Activated naive CD8-positive, alpha-beta T cell (primary cell): ENCODE results near the gene NCAM1.
"Not testable (repeated sequence)": the region's sequence is repeated elsewhere in the genome, so short reads cannot be mapped to it uniquely, and the experiment has no call there.

ENCODE experiments used
- H3K27ac Mint-ChIP-seq: one replicate; pipeline ENCODE4 v1.8.0; 2021; ENCODE audit warnings: mixed read lengths
- H3K27me3 Mint-ChIP-seq: one replicate; pipeline ENCODE4 v1.8.0; 2021; ENCODE audit warnings: mixed read lengths
- H3K36me3 Mint-ChIP-seq: one replicate; pipeline ENCODE4 v1.8.0; 2021; ENCODE audit warnings: mixed read lengths
- H3K4me1 Mint-ChIP-seq: one replicate; pipeline ENCODE4 v1.8.0; 2021; ENCODE audit warnings: low read depth, mixed read lengths
- H3K4me3 Mint-ChIP-seq: one replicate; pipeline ENCODE4 v1.8.0; 2021; ENCODE audit warnings: mild to moderate bottlenecking, mixed read lengths
- H3K9me3 Mint-ChIP-seq: one replicate; pipeline ENCODE4 v1.8.0; 2021; ENCODE audit warnings: low read depth, mixed read lengths

Gene NCAM1

DNA sequence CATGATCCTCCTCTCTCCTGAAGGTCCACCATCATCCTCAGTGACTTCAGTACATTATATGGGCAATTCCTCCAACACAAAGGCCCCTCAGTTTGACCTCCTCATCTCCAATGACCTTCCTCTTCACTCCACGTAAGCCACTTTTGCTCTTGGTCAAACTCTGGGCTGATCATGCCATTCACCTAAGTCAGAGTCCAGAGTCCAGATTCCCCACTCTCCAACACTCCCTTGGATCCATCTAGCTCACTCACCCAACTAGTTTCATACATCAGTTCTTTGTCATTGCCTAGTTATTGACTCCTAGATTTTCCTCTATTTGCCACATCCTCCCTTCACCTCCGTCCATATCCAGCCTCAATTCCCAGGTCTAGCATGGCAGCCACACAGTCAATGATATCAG lies 322.7 kb downstream of the NCAM1 start:
- Mint-ChIP-seq H3K27ac (no peak overlapping the region), H3K36me3 (no peaks in the 10 kb centered on the region), H3K4me3 (no peak overlapping the region), H3K27me3 (no peaks in the 10 kb centered on the region), H3K9me3 (no peaks in the 10 kb centered on the region), H3K4me1 (no peaks in the 10 kb centered on the region)

DNA sequence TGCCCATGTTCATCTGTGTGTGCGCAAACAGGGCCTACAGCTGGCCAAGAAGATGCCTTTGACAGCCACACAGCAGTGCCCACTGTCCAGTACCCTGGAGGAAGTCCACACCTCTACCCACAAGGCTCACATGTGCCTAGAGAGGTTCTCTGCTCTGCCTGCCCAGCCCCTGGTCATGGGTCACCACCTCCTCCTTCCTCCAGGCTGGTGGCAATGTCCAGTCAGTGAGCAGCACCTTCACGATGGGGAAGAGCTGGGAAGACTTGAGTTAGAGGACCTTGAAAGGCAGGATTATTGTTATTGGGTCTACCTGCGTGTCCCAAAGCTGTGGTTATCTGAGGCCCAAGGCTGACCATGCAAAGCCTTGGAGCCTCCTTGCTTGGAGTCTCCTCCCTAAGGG lies 324.8 kb downstream of the NCAM1 start:
- Mint-ChIP-seq H3K4me3 (no peak overlapping the region), H3K27ac (no peak overlapping the region), H3K36me3 (no peaks in the 10 kb centered on the region), H3K27me3 (no peaks in the 10 kb centered on the region), H3K4me1 (no peaks in the 10 kb centered on the region), H3K9me3 (no peaks in the 10 kb centered on the region)

DNA sequence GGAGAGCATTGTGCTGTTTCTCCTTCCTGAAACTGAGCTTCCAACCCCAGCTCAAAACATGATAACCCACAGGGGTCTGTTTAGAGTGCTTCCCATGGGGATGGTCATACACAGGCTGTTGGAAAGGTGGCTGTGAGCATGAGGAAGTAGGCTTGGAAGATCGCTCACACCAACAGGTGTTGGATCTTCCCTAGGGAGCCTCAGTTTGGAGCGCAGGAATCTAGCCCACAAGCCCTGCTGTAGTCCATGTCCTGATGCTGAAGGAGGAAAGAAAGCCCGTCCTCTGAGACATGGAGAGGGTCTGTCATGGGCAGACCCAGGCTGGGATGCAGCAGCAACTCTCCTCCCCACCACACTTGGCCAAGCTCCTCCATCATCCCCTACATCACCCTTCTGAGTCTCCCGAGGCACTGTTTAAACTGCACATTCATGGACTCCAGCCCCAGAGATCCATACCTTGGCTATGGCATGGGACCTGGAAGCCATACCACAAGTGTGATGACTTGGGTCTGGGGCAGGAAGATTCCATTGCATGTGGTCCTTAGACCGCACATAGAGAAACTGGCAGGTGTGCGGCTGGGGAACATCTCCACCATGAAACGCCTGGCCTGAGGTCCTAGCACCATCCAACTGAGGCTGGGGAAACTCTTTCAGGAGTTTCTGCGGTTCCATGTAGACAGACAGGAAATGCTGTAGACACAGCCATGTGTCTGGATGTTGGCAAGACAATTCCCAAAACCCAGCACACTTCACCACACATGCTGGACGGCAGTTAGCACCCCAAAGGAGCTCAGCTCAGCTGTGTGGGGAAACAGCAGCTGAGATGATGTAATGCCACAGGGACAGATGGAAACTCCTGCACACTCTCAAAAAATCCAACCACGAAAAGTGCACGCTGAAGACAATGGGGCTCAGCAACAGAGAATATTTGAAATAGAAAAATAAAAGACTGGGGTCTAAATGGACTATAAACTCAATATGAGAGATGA lies 325.6 kb downstream of the NCAM1 start:
- no peaks in the 10 kb centered on the region for H3K36me3 Mint-ChIP-seq
- no peaks in the 10 kb centered on the region for H3K27me3 Mint-ChIP-seq
- H3K9me3 Mint-ChIP-seq, result no peaks in the 10 kb centered on the region
- H3K4me1 Mint-ChIP-seq, result no peaks in the 10 kb centered on the region
- H3K27ac Mint-ChIP-seq, result no peak overlapping the region
- no peak overlapping the region for H3K4me3 Mint-ChIP-seq

DNA sequence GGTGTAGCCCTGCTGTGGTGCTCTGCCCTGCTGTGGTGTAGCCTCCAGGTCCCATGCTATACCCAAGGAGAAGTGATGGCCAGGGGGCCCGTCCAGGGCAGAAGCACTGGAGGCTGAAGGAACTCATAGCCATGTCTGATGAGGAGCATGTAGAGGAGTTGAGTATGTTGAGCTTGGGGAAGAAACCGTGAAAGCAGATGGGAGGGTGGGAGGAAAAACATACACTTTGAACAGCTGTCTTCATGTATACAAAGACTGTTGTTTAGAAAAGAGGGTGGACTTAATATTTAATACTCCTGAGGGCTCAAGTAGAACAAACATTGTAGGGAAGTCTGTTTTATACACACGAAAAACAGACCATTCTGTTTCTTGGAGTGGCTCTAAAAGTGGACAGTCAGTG lies 326.6 kb downstream of the NCAM1 start:
- H3K27ac Mint-ChIP-seq, result no peak overlapping the region
- no peaks in the 10 kb centered on the region for H3K27me3 Mint-ChIP-seq
- H3K4me1 Mint-ChIP-seq, result no peaks in the 10 kb centered on the region
- H3K36me3 Mint-ChIP-seq, result no peaks in the 10 kb centered on the region
- H3K4me3 Mint-ChIP-seq, result no peak overlapping the region
- H3K9me3 Mint-ChIP-seq, result no peaks in the 10 kb centered on the region

DNA sequence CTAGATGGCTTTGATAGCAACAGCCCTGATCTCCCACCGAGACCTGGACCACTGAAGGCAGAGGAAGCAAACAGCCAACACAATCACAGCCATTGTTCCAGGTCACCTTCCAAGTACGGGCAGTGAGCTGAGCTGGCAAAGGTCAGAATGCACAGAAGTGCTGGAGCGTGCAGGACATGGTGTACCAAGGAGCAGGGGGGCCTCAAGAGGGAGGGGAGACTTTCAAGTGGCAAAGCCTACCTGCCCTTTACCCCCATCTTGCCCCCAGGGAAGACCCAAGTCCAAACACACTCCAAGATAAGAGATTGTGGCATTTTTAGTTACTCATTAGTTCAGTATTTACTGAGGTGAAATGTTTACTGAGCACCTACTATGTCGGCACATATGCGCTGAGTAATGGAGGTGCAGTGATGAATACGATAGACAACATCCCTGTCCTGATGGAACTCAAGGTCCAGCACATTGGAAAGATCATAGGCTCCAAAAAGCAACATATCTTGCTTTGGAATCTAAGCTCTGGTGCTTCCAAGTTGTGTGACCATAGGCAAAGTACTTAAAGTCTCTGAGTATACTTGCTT lies 327.2 kb downstream of the NCAM1 start:
- H3K27ac Mint-ChIP-seq, result no peak overlapping the region

DNA sequence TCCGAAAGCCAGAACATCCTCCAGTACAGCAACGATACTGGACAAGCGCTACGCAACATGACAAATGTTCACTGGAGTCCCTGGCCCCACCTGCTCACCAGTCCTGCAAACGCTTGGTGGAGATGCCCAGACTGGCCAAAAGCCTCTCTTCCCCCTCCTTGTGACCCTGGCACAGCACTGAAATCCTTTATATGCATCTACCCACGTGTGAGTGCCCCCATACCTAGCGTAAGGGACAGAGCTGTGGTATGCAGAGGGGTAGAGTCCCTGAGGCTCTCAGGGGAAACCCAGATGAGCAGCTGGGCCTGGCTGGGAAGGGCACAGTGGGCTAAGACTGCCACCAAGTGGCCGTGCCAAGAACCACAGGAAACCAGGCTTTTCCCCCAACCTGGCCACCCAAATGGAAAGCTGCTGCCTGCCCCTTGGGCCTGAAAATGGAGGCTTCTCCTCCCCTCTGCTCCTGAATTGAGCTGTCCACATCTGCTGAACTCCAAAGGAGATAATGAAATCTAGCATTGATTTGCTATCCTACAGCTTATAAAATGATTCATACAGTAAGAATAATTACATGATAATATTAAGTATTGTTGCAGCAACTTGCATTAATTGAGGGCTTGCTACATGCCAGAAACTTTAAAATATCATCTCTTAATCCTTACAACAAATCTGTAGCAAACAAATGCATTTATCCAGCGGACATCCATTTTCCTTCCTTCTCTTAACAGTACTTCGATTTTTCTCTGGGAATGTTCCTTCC lies 328.4 kb downstream of the NCAM1 start:
- Mint-ChIP-seq H3K36me3 (no peaks in the 10 kb centered on the region), H3K27me3 (peaks cover 5% of the 10 kb centered on the region)

More for the DNA sequence above, 327.2 kb downstream of the NCAM1 start:
- no peaks in the 10 kb centered on the region for H3K4me1 Mint-ChIP-seq
- H3K9me3 Mint-ChIP-seq, result no peaks in the 10 kb centered on the region
- no peaks in the 10 kb centered on the region for H3K36me3 Mint-ChIP-seq
- H3K4me3 Mint-ChIP-seq, result no peak overlapping the region
- no peaks in the 10 kb centered on the region for H3K27me3 Mint-ChIP-seq

DNA sequence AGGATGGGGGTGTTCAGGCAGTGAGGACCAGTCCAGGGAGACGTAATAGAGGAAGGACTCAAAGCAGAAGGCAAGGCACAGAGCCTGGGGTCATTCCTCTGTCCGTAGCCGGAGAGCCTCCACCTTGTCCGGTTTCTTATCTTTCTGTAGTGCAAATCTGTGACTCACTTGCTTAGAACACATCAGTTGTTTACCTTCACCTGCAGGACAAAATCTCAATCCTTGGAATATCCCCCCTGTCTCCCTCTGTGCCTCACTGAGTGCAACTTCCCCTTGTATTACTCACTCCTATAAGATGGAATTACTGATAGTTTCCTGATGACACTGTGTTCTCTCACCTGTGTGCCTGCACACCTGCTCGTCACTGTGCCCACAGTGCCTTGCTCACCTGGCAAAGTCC lies 332.7 kb downstream of the NCAM1 start:
- Mint-ChIP-seq H3K9me3 (no peaks in the 10 kb centered on the region), H3K27me3 (peaks cover 17% of the 10 kb centered on the region), H3K4me3 (no peak overlapping the region), H3K4me1 (no peaks in the 10 kb centered on the region), H3K36me3 (no peaks in the 10 kb centered on the region), H3K27ac (no peak overlapping the region)

More for the DNA sequence above, 328.4 kb downstream of the NCAM1 start:
- H3K4me1 Mint-ChIP-seq, result no peaks in the 10 kb centered on the region
- no peak overlapping the region for H3K27ac Mint-ChIP-seq
- no peak overlapping the region for H3K4me3 Mint-ChIP-seq
- H3K9me3 Mint-ChIP-seq, result no peaks in the 10 kb centered on the region

DNA sequence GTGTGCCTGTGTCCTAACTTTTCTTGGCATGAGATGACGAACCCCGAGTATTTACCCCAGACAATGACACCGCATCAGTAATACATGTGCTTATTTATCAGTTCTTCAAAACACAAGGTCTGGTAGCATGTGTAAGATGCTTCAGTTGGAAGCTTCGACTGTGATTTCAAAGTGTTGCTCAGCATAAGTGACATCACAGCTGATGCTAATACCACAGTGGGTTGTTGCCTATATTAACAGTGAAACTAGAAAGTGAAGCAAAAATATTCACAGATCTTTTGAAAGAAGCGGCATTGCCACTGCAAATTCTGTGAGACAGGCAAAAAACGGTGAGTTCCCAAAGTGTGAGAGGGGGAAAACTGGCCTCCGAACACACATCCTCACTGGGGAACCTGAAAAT lies 334.8 kb downstream of the NCAM1 start:
- Mint-ChIP-seq H3K27ac (no peak overlapping the region), H3K4me3 (no peak overlapping the region), H3K4me1 (no peaks in the 10 kb centered on the region), H3K36me3 (no peaks in the 10 kb centered on the region), H3K27me3 (peaks cover 23% of the 10 kb centered on the region), H3K9me3 (no peaks in the 10 kb centered on the region)

DNA sequence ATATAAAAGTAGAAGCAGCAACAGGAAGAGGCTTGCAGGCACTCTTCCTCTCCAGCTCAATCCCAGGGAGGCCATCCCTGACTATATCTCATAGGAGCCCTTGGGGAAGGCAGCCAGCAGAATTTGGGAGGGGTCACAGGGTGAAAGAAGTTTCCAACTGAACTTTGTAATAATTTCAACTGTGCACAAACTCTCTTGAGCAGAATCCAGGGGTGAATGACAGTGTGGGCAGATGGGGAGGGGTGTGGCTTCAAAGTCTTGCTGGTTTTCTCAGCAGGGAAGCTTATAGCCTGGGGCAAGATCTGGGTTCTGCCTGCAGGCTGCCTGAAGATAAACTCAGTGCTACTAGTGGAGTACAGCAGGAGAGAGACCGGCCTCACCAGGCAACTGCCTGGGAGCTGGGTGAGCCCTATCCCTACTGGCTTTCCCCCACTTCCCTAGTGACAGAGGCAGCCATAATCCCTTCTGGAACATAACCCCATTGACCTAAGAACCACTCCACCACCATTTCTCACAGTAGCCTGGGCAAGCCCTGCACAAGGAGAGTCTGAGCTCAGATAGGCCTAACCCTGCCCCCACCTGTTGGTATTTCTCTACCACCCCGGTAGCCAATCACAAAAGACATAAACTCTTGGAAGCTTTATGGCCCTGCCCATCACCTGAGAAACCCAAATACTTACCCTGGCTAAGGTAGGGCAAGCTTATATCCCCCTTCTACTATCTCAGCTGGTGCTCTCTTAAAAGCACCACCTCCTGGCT lies 335.4 kb downstream of the NCAM1 start:
- Mint-ChIP-seq H3K9me3 (no peaks in the 10 kb centered on the region), H3K27ac (no peak overlapping the region), H3K4me1 (no peaks in the 10 kb centered on the region), H3K27me3 (peaks cover 24% of the 10 kb centered on the region), H3K36me3 (no peaks in the 10 kb centered on the region), H3K4me3 (no peak overlapping the region)

DNA sequence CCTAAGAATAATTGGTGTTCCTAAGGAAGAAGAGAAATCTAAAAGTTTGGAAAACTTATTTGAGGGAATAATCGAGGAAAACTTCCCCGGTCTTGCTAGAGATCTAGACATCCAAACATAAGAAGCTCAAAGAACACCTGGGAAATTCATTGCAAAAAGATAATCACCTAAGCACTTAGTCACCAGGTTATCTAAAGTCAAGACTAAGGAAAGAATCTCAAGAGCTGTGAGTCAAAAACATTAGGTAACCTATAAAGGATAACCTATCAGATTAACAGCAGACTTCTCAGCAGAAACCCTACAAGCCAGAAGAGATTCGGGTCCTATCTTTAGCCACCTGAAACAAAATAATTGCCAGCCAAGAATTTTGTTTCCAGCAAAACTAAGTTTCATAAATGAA lies 337.3 kb downstream of the NCAM1 start:
- not testable (repeated sequence) for H3K4me1 Mint-ChIP-seq, H3K9me3 Mint-ChIP-seq, H3K4me3 Mint-ChIP-seq, H3K36me3 Mint-ChIP-seq, H3K27ac Mint-ChIP-seq
- H3K27me3 Mint-ChIP-seq, result peaks cover 25% of the 10 kb centered on the region

DNA sequence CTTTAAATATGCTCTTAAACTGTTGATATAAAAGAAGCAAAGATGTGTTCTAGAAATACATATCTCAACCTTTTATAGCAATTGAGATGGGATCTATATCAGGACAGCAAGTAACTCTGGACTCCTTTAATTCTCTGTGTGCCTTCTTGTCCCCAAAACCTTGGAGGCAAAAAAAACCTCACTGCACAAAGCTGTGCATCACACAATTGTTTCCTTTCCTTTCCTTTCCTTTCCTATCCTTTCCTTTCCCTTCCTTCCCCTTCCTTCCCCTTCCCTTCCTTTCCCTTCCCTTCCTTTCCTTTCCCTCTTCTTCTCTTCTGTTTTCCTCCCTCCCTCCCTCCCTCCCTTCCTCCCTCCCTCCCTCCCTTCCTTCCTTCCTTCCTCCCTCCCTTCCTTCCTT lies 343.7 kb downstream of the NCAM1 start:
- Mint-ChIP-seq H3K4me1 (no peaks in the 10 kb centered on the region), H3K4me3 (no peak overlapping the region), H3K27ac (no peak overlapping the region), H3K9me3 (no peaks in the 10 kb centered on the region), H3K27me3 (peaks cover 5% of the 10 kb centered on the region), H3K36me3 (no peaks in the 10 kb centered on the region)

DNA sequence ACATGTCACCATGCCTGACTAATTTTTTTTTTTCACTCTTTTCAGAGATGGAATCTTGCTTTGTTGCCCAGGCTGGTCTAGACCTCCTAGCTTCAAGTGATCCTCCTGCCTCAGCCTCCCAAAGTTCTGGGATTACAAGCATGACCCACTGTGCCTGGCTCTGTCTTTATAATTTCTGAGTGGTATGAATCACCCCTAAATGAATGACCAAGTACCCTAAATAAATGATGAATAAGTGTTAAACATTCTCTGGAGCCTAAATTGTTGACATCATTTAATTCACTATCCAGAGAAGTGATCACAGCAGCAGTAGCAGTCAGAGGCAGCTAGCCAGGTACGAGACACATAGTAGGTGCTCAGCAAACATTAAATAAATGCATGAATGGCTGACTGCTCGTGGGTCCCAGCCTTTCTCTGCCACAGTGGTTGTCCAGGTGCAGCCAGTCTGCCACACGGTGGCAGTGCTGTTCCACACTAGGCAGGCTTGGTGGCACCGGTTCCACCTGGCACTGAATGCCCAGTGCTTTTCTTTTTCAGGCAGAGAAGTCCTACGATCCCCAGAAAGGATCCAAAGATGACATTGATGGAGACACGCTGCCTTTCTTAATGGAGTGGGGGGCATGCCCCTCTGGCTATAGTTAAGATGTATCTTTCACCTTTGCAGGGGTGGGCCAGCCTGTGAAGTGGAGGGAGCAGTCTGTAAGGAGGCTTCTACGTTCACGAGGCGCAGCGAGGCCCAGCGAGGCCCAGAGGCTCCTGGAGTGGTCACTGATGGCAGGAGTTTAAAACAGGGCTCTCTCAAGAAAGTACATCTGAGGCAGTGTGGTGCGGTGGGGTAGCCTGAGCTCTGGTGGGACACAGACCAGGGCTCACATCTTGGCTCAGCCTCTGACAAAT lies 344.5 kb downstream of the NCAM1 start:
- Mint-ChIP-seq H3K36me3 (no peaks in the 10 kb centered on the region), H3K27ac (no peak overlapping the region), H3K4me1 (no peaks in the 10 kb centered on the region), H3K27me3 (peaks cover 5% of the 10 kb centered on the region), H3K4me3 (no peak overlapping the region), H3K9me3 (no peaks in the 10 kb centered on the region)

DNA sequence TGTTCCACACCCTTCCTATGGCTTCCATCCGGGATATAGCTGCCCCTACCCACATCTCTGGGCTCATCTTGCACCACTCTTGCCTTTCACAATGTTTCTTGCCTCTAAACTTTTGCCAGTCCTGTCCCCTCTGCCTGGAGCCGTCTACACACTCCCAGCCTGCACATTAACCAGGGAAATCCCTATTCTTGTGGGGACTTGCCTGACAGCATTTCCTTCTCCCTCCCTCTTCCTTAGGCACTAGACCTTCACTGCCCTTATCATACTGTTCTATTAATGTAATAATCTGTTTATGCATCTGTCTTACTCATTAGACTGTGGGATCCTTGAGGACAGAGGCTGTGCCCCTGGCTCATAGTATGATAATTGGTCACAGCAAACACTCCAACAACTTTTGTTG lies 347.4 kb downstream of the NCAM1 start:
- Mint-ChIP-seq H3K4me1 (peaks cover 7% of the 10 kb centered on the region), H3K27me3 (no peaks in the 10 kb centered on the region), H3K9me3 (no peaks in the 10 kb centered on the region), H3K36me3 (no peaks in the 10 kb centered on the region), H3K27ac (no peak overlapping the region), H3K4me3 (no peak overlapping the region)

DNA sequence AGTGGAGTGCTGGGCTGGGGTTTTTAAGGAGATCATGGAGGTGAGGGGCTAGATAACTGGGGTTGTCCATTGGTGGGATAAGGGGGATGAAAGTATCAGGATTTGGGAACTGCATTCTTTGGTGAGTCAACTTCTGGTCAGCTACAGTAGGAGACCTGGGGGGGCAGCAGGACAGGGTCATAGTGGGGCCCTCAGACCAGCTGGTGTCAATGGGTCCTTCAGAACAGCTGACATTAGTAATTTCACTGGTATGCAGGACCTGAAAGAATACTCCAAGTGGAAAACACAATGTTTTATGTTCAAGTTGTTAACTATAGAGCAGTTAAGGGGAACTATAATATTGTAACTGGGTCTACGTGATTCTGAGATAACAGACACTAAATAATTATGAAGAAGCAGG lies 350.3 kb downstream of the NCAM1 start:
- H3K9me3 Mint-ChIP-seq, result no peaks in the 10 kb centered on the region
- H3K4me3 Mint-ChIP-seq, result no peak overlapping the region
- no peak overlapping the region for H3K27ac Mint-ChIP-seq
- no peaks in the 10 kb centered on the region for H3K27me3 Mint-ChIP-seq
- H3K4me1 Mint-ChIP-seq, result peaks cover 18% of the 10 kb centered on the region
- no peaks in the 10 kb centered on the region for H3K36me3 Mint-ChIP-seq
